Measurements from ENCODE around the gene PYGB.

DNA sequence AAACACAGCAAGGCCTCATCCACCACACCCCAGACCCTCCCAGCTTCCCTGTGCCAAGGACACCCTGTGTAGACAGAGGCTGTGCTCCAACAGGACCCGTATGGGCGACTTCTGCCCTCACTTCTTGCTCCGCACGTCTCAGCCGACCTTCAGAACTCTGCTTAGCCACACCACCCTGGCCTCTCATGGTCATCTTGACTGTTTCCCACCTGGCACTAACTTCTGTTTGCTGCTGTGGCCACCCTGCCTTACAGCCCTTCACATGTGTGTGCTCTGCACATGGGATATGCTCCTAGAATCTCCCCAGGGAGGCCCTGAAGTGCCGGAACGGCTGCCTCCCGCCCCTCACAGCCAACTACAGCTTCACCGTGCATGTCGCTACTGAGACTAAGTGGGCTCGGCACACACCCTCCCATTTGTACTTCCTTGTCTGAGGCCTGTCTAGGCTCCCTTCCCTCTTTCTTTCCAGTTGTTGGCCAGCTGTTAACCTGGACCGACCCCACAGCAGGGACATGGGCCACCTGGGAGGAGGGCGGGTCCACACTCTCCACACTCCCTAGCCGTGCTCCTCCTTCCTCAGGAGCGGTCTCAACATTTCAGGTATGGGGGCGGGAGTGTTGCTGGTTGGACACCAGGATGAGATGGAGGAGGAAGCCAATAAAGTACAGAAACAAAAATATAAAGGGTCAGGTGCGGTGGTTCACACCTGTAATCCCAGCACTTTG, 69.6 kb downstream of the PYGB start:
- TF ChIP-seq, protein P1, sequence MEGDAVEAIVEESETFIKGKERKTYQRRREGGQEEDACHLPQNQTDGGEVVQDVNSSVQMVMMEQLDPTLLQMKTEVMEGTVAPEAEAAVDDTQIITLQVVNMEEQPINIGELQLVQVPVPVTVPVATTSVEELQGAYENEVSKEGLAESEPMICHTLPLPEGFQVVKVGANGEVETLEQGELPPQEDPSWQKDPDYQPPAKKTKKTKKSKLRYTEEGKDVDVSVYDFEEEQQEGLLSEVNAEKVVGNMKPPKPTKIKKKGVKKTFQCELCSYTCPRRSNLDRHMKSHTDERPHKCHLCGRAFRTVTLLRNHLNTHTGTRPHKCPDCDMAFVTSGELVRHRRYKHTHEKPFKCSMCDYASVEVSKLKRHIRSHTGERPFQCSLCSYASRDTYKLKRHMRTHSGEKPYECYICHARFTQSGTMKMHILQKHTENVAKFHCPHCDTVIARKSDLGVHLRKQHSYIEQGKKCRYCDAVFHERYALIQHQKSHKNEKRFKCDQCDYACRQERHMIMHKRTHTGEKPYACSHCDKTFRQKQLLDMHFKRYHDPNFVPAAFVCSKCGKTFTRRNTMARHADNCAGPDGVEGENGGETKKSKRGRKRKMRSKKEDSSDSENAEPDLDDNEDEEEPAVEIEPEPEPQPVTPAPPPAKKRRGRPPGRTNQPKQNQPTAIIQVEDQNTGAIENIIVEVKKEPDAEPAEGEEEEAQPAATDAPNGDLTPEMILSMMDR (IDR thresholded peaks at IDR 0.05): no peak
- TF ChIP-seq POLR2A (IDR thresholded peaks at IDR 0.05) (no peak), POLR2AphosphoS5 (IDR thresholded peaks at IDR 0.05) (no peak)

All from prostate gland (tissue), 2 donors.